Gastroesophageal sphincter (tissue), 4 donors: ENCODE results near the gene PADI2. TPM values are rescaled to one million over a fixed set of nuclear protein-coding genes. Genes with fewer than 3 reads are reported as not detected.

ENCODE experiments used
- ATAC-seq: fragments of 150-250 bp; one replicate; pipeline ENCODE4 v1.9.1; 2016; ENCODE audit warnings: mild to moderate bottlenecking, moderate library complexity
- H3K27ac ChIP-seq, 4 donors: fragments of 200-600 bp; sonication (generic) in 3 of 4; 1 replicate in 3 of 4; 2 replicates in 1 of 4; pipeline ENCODE4 v1.5.1; 2016 to 2019
- H3K27me3 ChIP-seq: fragments of 200-600 bp; sonication (generic); one replicate; pipeline ENCODE4 v1.5.1; 2019
- H3K36me3 ChIP-seq, 2 donors: fragments of 200-600 bp; sonication (generic); one replicate each; pipeline ENCODE4 v1.5.1; 2019; ENCODE audit warnings: control low read depth in 1 of 2
- H3K4me1 ChIP-seq, 3 donors: fragments of 200-600 bp; sonication (generic); 1 replicate in 2 of 3; 2 replicates in 1 of 3; pipeline ENCODE4 v1.5.1; 2016 to 2019; ENCODE audit warnings: control low read depth in 2 of 3
- H3K4me3 ChIP-seq, 2 donors: fragments of 200-600 bp; sonication (generic); one replicate each; pipeline ENCODE4 v1.5.1; 2019; ENCODE audit warnings: mild to moderate bottlenecking in 1 of 2, moderate library complexity in 1 of 2
- H3K9me3 ChIP-seq, 3 donors: fragments of 200-600 bp; sonication (generic); one replicate each; pipeline ENCODE4 v1.5.1; 2017 to 2019; ENCODE audit warnings: control low read depth in 2 of 3
- EP300 ChIP-seq: sonication (generic); formaldehyde crosslinking; IDR thresholded peaks from one replicate; pipeline ENCODE4 v1.6.1; 2017; ENCODE audit warnings: antibody characterized with exemption, mild to moderate bottlenecking
- POLR2A ChIP-seq, 2 donors: fragments of 450-650 bp; IDR thresholded peaks; one replicate each; pipeline ENCODE4 v1.6.1; 2017; ENCODE audit warnings: antibody characterized with exemption in 2 of 2, mild to moderate bottlenecking in 2 of 2, moderate library complexity in 1 of 2
- POLR2AphosphoS5 ChIP-seq: sonication (generic); formaldehyde crosslinking; IDR thresholded peaks from one replicate; pipeline ENCODE4 v1.6.1; 2017; ENCODE audit warnings: antibody characterized with exemption
- WGBS, 2 donors: methylation state at CpG; one replicate each; pipeline ENCODE4 v1.1.5; 2018; ENCODE audit warnings: low coverage in 1 of 2; 5-methylcytosine and 5-hydroxymethylcytosine counted together
- total RNA-seq, 4 donors: library from RNA; depleted of rRNA; stranded (reverse); fragments of >200 nt; gene quantifications; one replicate each; pipeline ENCODE4 v1.1.0, GENCODE V29; 2016
- TF ChIP-seq, protein P1 (sequence below), 4 experiments: fragments of 200-600 bp in 2 of 4; fragments of 450-650 bp in 2 of 4; sonication (generic) in 1 of 4; IDR thresholded peaks; one replicate each; pipeline ENCODE4 v1.5.1; 2017 to 2019; ENCODE audit warnings: antibody characterized with exemption in 4 of 4, mild to moderate bottlenecking in 2 of 4, moderate library complexity in 2 of 4

Gene PADI2
- total RNA-seq, 4 donors from 2014 or later: 0.12 to 1.9 (median 0.58) TPM

GRCh38 chr1:17028662-17029188 lies 90.5 kb downstream of the PADI2 start:
- TF ChIP-seq EP300 (no peak), POLR2AphosphoS5 (no peak)
- Histone ChIP-seq H3K27ac (no peak overlapping the region), H3K9me3 (no peaks in the 10 kb centered on the region), H3K36me3 (peaks cover 3 to 100% of the 10 kb centered on the region in 2 donors), H3K27me3 (no peaks in the 10 kb centered on the region), H3K4me1 (peaks cover 0 to 5% (median 0%) of the 10 kb centered on the region in 3 donors), H3K4me3 (no peak overlapping the region)
- WGBS, 2 donors: 67 to 80% methylated on average over 5 of the region's 5 CpGs
- no peak for ATAC-seq

GRCh38 chr1:17027900-17028299 lies 91.4 kb downstream of the PADI2 start:
- WGBS, 2 donors: 20 to 34% methylated on average over 1 to 2 of the region's 2 CpGs
- H3K4me1 ChIP-seq: peaks cover 0 to 5% (median 0%) of the 10 kb centered on the region in 3 donors
- no peak overlapping the region for H3K4me3 ChIP-seq
- no peak for ATAC-seq
- peaks cover 3 to 100% of the 10 kb centered on the region in 2 donors for H3K36me3 ChIP-seq
- no peak overlapping the region for H3K27ac ChIP-seq
- no peak for TF ChIP-seq POLR2AphosphoS5
- TF ChIP-seq POLR2A (IDR thresholded peaks at IDR 0.05): no peak
- H3K27me3 ChIP-seq: no peaks in the 10 kb centered on the region
- no peaks in the 10 kb centered on the region for H3K9me3 ChIP-seq

DNA sequence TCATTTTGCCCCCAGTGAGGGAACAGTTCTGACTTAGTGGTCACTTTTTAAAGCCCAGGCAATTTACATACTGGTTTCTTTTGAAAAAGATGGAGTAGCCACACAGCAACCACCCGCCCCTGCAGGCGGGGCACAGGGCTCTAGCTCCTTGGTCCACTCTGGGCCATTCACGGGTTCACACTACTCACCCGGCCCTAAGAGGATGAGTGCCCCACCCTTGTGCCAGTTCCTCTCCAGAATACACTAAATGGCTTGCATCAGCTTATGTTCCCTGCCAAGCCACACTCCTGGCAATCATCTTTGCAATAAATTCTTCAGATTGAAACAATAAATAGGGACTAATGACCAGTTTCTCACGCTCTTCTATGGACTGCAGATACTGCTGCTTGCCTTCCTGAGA lies 91.8 kb downstream of the PADI2 start:
- ATAC-seq: no peak
- Histone ChIP-seq H3K9me3 (no peaks in the 10 kb centered on the region), H3K27me3 (no peaks in the 10 kb centered on the region), H3K36me3 (peaks cover 3 to 100% of the 10 kb centered on the region in 2 donors), H3K27ac (no peak overlapping the region), H3K4me3 (no peak overlapping the region), H3K4me1 (peaks cover 0 to 5% (median 0%) of the 10 kb centered on the region in 3 donors)
- 88 to 100% methylated on average over 1 of the region's 5 CpGs for WGBS, 2 donors
- TF ChIP-seq POLR2A (IDR thresholded peaks at IDR 0.05) (no peak), POLR2AphosphoS5 (no peak), EP300 (no peak)
- TF ChIP-seq, protein P1, sequence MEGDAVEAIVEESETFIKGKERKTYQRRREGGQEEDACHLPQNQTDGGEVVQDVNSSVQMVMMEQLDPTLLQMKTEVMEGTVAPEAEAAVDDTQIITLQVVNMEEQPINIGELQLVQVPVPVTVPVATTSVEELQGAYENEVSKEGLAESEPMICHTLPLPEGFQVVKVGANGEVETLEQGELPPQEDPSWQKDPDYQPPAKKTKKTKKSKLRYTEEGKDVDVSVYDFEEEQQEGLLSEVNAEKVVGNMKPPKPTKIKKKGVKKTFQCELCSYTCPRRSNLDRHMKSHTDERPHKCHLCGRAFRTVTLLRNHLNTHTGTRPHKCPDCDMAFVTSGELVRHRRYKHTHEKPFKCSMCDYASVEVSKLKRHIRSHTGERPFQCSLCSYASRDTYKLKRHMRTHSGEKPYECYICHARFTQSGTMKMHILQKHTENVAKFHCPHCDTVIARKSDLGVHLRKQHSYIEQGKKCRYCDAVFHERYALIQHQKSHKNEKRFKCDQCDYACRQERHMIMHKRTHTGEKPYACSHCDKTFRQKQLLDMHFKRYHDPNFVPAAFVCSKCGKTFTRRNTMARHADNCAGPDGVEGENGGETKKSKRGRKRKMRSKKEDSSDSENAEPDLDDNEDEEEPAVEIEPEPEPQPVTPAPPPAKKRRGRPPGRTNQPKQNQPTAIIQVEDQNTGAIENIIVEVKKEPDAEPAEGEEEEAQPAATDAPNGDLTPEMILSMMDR (IDR thresholded peaks at IDR 0.05): no peak

- H3K27ac ChIP-seq: no peak overlapping the region
- TF ChIP-seq EP300 (no peak), POLR2AphosphoS5 (no peak), POLR2A (IDR thresholded peaks at IDR 0.05) (no peak)
- TF ChIP-seq, protein P1 (IDR thresholded peaks at IDR 0.05): no peak
- no peaks in the 10 kb centered on the region for H3K27me3 ChIP-seq
- WGBS, 2 donors: 86 to 88% methylated on average over 1 of the region's 1 CpG
- peaks cover 12 to 100% of the 10 kb centered on the region in 2 donors for H3K36me3 ChIP-seq
- peaks cover 0 to 5% (median 0%) of the 10 kb centered on the region in 3 donors for H3K4me1 ChIP-seq
- H3K9me3 ChIP-seq: no peaks in the 10 kb centered on the region
- no peak for ATAC-seq
- H3K4me3 ChIP-seq: no peak overlapping the region
Observed at GRCh38 chr1:17024721-17025120, 94.5 kb downstream of the PADI2 start.

- no peak for ATAC-seq
- Histone ChIP-seq H3K36me3 (peaks cover 12 to 100% of the 10 kb centered on the region in 2 donors), H3K4me3 (no peak overlapping the region), H3K27me3 (no peaks in the 10 kb centered on the region), H3K4me1 (peaks cover 0 to 5% (median 0%) of the 10 kb centered on the region in 3 donors), H3K27ac (no peak overlapping the region), H3K9me3 (no peaks in the 10 kb centered on the region)
- TF ChIP-seq, protein P1 (IDR thresholded peaks at IDR 0.05): no peak
- no peak for TF ChIP-seq POLR2A (IDR thresholded peaks at IDR 0.05)
- TF ChIP-seq POLR2AphosphoS5: no peak
- 45% methylated on average over 2 of the region's 3 CpGs; no CpG with 5 or more reads in 1 of the 2 donors for WGBS, 2 donors
Observed at GRCh38 chr1:17023573-17023972, 95.7 kb downstream of the PADI2 start.

GRCh38 chr1:17023102-17023501 lies 96.1 kb downstream of the PADI2 start:
- Histone ChIP-seq H3K27me3 (no peaks in the 10 kb centered on the region), H3K36me3 (peaks cover 12 to 100% of the 10 kb centered on the region in 2 donors), H3K4me1 (peaks cover 0 to 4% (median 0%) of the 10 kb centered on the region in 3 donors), H3K9me3 (no peaks in the 10 kb centered on the region), H3K4me3 (no peak overlapping the region), H3K27ac (no peak overlapping the region)
- 48 to 66% methylated on average over 4 of the region's 4 CpGs for WGBS, 2 donors
- ATAC-seq: no peak
- TF ChIP-seq POLR2AphosphoS5 (no peak), EP300 (no peak), POLR2A (IDR thresholded peaks at IDR 0.05) (no peak)
- TF ChIP-seq, protein P1 (IDR thresholded peaks at IDR 0.05): no peak
